GM12892 (cell line): ENCODE measurements around the gene SPPL2B.

ENCODE experiments used
- POLR2A ChIP-seq: IDR thresholded peaks from 2 replicates; pipeline ENCODE4 v1.6.1; 2011; ENCODE audit warnings: low read depth, low read length, control low read depth
- POLR2AphosphoS5 ChIP-seq: IDR thresholded peaks from 2 replicates; pipeline ENCODE4 v1.6.1; 2011; ENCODE audit warnings: low read depth, low read length, control low read depth
- TAF1 ChIP-seq: IDR thresholded peaks from 2 replicates; pipeline ENCODE4 v1.6.1; 2011; ENCODE audit warnings: low read depth, mild to moderate bottlenecking, control low read depth, low read length, borderline replicate concordance

DNA sequence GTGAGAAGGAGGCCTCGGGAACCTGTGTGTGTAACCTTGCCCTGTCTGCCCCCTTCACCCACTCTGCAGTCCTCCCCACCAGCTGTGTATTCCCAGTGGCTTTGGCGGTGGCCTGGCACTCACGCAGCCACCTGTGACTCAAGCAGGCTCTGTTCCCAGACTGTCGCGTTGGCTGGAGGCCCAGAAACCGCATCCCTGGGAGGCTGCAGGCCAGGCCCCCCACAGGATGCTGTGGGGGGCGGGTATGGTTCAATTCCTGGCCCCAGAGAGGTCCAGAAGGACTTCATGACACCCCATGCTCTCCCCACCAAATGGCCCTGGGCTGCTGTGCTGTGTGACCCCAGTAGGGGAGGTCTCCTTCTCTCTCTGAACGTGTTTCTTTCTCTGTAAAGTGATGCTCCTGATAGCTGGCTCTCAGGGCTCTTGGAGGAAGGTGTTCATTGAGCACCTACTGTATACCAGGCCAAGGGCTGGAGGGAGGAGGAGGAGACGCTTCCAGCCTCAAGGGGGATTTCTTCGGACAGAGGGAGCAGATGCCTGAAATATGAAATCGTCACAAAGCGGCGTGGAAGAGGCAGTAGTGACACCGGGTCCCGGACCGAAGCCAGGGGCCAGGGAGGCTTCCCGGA is 18.6 kb upstream of the SPPL2B start:
- TF ChIP-seq POLR2AphosphoS5: no peak
- no peak for TF ChIP-seq POLR2A
- TF ChIP-seq TAF1: no peak
